GM19438 (cell line): Measurements from ENCODE around the gene TBX10.
"Not testable (repeated sequence)": the region's sequence is repeated elsewhere in the genome, so short reads cannot be mapped to it uniquely, and the experiment has no call there.

Experiments
- ATAC-seq: cut with Tn5 transposase; IDR thresholded peaks from one replicate; pipeline ENCODE4 v1.9.1; 2021; ENCODE audit warnings: low read depth; ENCODE audit not compliant: unreplicated experiment

TBX10 gene

GRCh38 chr11:67604815-67605214, 34.7 kb downstream of the TBX10 start:
- no peak for ATAC-seq

GRCh38 chr11:67604119-67604518, 35.4 kb downstream of the TBX10 start:
- not testable (repeated sequence) for ATAC-seq

GRCh38 chr11:67601098-67601497, 38.5 kb downstream of the TBX10 start:
- ATAC-seq, result no peak

GRCh38 chr11:67600324-67601029, 39.1 kb downstream of the TBX10 start:
- ATAC-seq, result no peak

GRCh38 chr11:67599149-67599548, 40.4 kb downstream of the TBX10 start:
- no peak for ATAC-seq

GRCh38 chr11:67597963-67598362, 41.6 kb downstream of the TBX10 start:
- not testable (repeated sequence) for ATAC-seq

- not testable (repeated sequence) for ATAC-seq
These were observed 42.1 kb downstream of the TBX10 start for GRCh38 chr11:67597458-67597857.

GRCh38 chr11:67596753-67597300, 42.7 kb downstream of the TBX10 start:
- ATAC-seq, result no peak

- no peak for ATAC-seq
These were observed 45.1 kb downstream of the TBX10 start for GRCh38 chr11:67594480-67594879.

GRCh38 chr11:67593565-67593905, 46.0 kb downstream of the TBX10 start:
- no peak for ATAC-seq

GRCh38 chr11:67592880-67593564, 46.5 kb downstream of the TBX10 start:
- no peak for ATAC-seq

- ATAC-seq, result not testable (repeated sequence)
These were observed 50.6 kb downstream of the TBX10 start for GRCh38 chr11:67588899-67589415.

GRCh38 chr11:67588136-67588503, 51.4 kb downstream of the TBX10 start:
- ATAC-seq, result peak; percentile 16

- no peak for ATAC-seq
These were observed 52.9 kb downstream of the TBX10 start for GRCh38 chr11:67586568-67587250.

GRCh38 chr11:67585911-67586310, 53.7 kb downstream of the TBX10 start:
- no peak for ATAC-seq

GRCh38 chr11:67584881-67585873, 54.4 kb downstream of the TBX10 start:
- no peak for ATAC-seq

GRCh38 chr11:67584205-67584880, 55.2 kb downstream of the TBX10 start:
- ATAC-seq, result peak; percentile 10

GRCh38 chr11:67583247-67584204, 56.0 kb downstream of the TBX10 start, which contains the start of gene GSTP1:
Gene GSTP1 (plus strand): TSS chr11:67583812. CDS start chr11:67583844, 32 bp downstream.
- ATAC-seq, result peak; percentile 61
